Measurements from ENCODE around the gene LYPD1. TPM values are rescaled to one million over a fixed set of nuclear protein-coding genes. Genes with fewer than 3 reads are reported as not detected.

LYPD1 gene
- total and polyA plus RNA-seq, 3 donors from 2014 or later = 0.50 to 11.2 (median 1.3) TPM

- Histone ChIP-seq H3K9me3 (no peaks in the 10 kb centered on the region), H3K4me1 (peaks cover 25% of the 10 kb centered on the region), H3K36me3 (ENCODE audit: low read depth, missing control alignments) (no peaks in the 10 kb centered on the region), H3K27ac (no peak overlapping the region), H3K4me3 (peak overlapping the region; percentile 21), H3K27me3 (no peaks in the 10 kb centered on the region)
- 4 to 6% methylated on average over 14 to 30 of the region's 44 CpGs for WGBS, 2 donors
- TF ChIP-seq POLR2A (IDR thresholded peaks at IDR 0.05) (no peak), CTCF (IDR thresholded peaks at IDR 0.05) (no peak)
- intact Hi-C loops (cut with DNase I; ENCODE audit: low total_unique reads) = no loop called here
- peak; percentile 26 for DNase-seq
These were observed 618 bp upstream of the LYPD1 start for GRCh38 chr2:132670496-132671150.

GRCh38 chr2:132668987-132669907, 758 bp downstream of the LYPD1 start:
- no peaks in the 10 kb centered on the region for H3K27me3 ChIP-seq
- no peaks in the 10 kb centered on the region for H3K9me3 ChIP-seq
- no peak for TF ChIP-seq POLR2A (IDR thresholded peaks at IDR 0.05)
- no peak overlapping the region for H3K27ac ChIP-seq
- no peak for DNase-seq
- 2 to 5% methylated on average over 17 to 76 of the region's 80 CpGs for WGBS, 2 donors
- H3K36me3 ChIP-seq (ENCODE audit: low read depth, missing control alignments) = no peaks in the 10 kb centered on the region
- intact Hi-C loops (cut with DNase I; ENCODE audit: low total_unique reads) = no loop called here
- peak overlapping the region in 1 of 2 donors; percentile 21 for H3K4me3 ChIP-seq
- H3K4me1 ChIP-seq = peaks cover 25% of the 10 kb centered on the region

- DNase-seq = no peak
- 15 to 23% methylated on average over 6 to 22 of the region's 25 CpGs for WGBS, 2 donors
- no peak overlapping the region for H3K4me3 ChIP-seq
These were observed 1.7 kb downstream of the LYPD1 start for GRCh38 chr2:132668189-132668823.

GRCh38 chr2:132667706-132668105, 2.3 kb downstream of the LYPD1 start:
- no peaks in the 10 kb centered on the region for H3K9me3 ChIP-seq
- peaks cover 25% of the 10 kb centered on the region for H3K4me1 ChIP-seq
- intact Hi-C loops (cut with DNase I; ENCODE audit: low total_unique reads) = no loop called here
- no peaks in the 10 kb centered on the region for H3K36me3 ChIP-seq (ENCODE audit: low read depth, missing control alignments)
- WGBS, 2 donors = 50 to 63% methylated on average over 1 of the region's 1 CpG
- H3K27me3 ChIP-seq = no peaks in the 10 kb centered on the region
- TF ChIP-seq POLR2A (IDR thresholded peaks at IDR 0.05) (no peak), CTCF (IDR thresholded peaks at IDR 0.05) (no peak)
- DNase-seq = no peak
- H3K27ac ChIP-seq = no peak overlapping the region
- no peak overlapping the region for H3K4me3 ChIP-seq

More at GRCh38 chr2:132668189-132668823, 1.7 kb downstream of the LYPD1 start:
- Histone ChIP-seq H3K27ac (no peak overlapping the region), H3K36me3 (ENCODE audit: low read depth, missing control alignments) (no peaks in the 10 kb centered on the region), H3K4me1 (peaks cover 25% of the 10 kb centered on the region), H3K27me3 (no peaks in the 10 kb centered on the region), H3K9me3 (no peaks in the 10 kb centered on the region)
- intact Hi-C loops (cut with DNase I; ENCODE audit: low total_unique reads) = no loop called here
- TF ChIP-seq POLR2A (IDR thresholded peaks at IDR 0.05) = no peak
- TF ChIP-seq CTCF (IDR thresholded peaks at IDR 0.05) = no peak

All from testis (tissue), 3 donors.